ENCODE results near the gene PSAPL1.

PSAPL1 gene

GRCh38 chr4:7418131-7418943, 16.4 kb downstream of the PSAPL1 start:
- H3K4me3 ChIP-seq (ENCODE audit: control insufficient read depth, low read depth, low read length) = no peak overlapping the region
- DNase-seq (ENCODE audit: low read depth) = no peak
- TF ChIP-seq CTCF (conservative IDR thresholded peaks at IDR 0.05; ENCODE audit: control insufficient read depth, insufficient read depth, low read depth, low read length) = no peak

- no peak for DNase-seq (ENCODE audit: low read depth)
- H3K4me3 ChIP-seq (ENCODE audit: control insufficient read depth, low read depth, low read length) = no peak overlapping the region
- no peak for TF ChIP-seq CTCF (conservative IDR thresholded peaks at IDR 0.05; ENCODE audit: control insufficient read depth, insufficient read depth, low read depth, low read length)
These were observed 17.1 kb downstream of the PSAPL1 start for GRCh38 chr4:7417639-7418038.

- no peak for DNase-seq (ENCODE audit: low read depth)
- H3K4me3 ChIP-seq (ENCODE audit: control insufficient read depth, low read depth, low read length) = no peak overlapping the region
- TF ChIP-seq CTCF (conservative IDR thresholded peaks at IDR 0.05; ENCODE audit: control insufficient read depth, insufficient read depth, low read depth, low read length) = no peak
These were observed 17.8 kb downstream of the PSAPL1 start for GRCh38 chr4:7416745-7417432.

- DNase-seq (ENCODE audit: low read depth) = no peak
- no peak for TF ChIP-seq CTCF (conservative IDR thresholded peaks at IDR 0.05; ENCODE audit: control insufficient read depth, insufficient read depth, low read depth, low read length)
These were observed 18.6 kb downstream of the PSAPL1 start for GRCh38 chr4:7415927-7416686.

GRCh38 chr4:7414736-7415510, 19.8 kb downstream of the PSAPL1 start:
- H3K4me3 ChIP-seq (ENCODE audit: control insufficient read depth, low read depth, low read length) = no peak overlapping the region
- DNase-seq (ENCODE audit: low read depth) = no peak
- no peak for TF ChIP-seq CTCF (conservative IDR thresholded peaks at IDR 0.05; ENCODE audit: control insufficient read depth, insufficient read depth, low read depth, low read length)

More at GRCh38 chr4:7415927-7416686, 18.6 kb downstream of the PSAPL1 start:
- H3K4me3 ChIP-seq (ENCODE audit: control insufficient read depth, low read depth, low read length) = no peak overlapping the region

GRCh38 chr4:7414046-7414445, 20.7 kb downstream of the PSAPL1 start:
- no peak for DNase-seq (ENCODE audit: low read depth)
- H3K4me3 ChIP-seq (ENCODE audit: control insufficient read depth, low read depth, low read length) = no peak overlapping the region
- TF ChIP-seq CTCF (conservative IDR thresholded peaks at IDR 0.05; ENCODE audit: control insufficient read depth, insufficient read depth, low read depth, low read length) = no peak
